BLaER1 (cell line): ENCODE measurements around the gene CDH3.

Experiments
- H3K27ac ChIP-seq: shearing (Covaris generic); formaldehyde crosslinking; 2 replicates; pipeline ENCODE4 v1.8.1; 2022
- H3K27me3 ChIP-seq: shearing (Covaris generic); formaldehyde crosslinking; 2 replicates; pipeline ENCODE4 v1.8.1; 2022
- H3K36me3 ChIP-seq: shearing (Covaris generic); formaldehyde crosslinking; 2 replicates; pipeline ENCODE4 v1.8.1; 2022
- H3K4me1 ChIP-seq: shearing (Covaris generic); formaldehyde crosslinking; 2 replicates; pipeline ENCODE4 v1.8.1; 2022
- H3K4me2 ChIP-seq: shearing (Covaris generic); formaldehyde crosslinking; 2 replicates; pipeline ENCODE4 v1.8.1; 2022
- H3K4me3 ChIP-seq: shearing (Covaris generic); formaldehyde crosslinking; 2 replicates; pipeline ENCODE4 v1.8.1; 2022
- H3K9ac ChIP-seq: shearing (Covaris generic); formaldehyde crosslinking; 2 replicates; pipeline ENCODE4 v1.8.1; 2022
- H3K9me3 ChIP-seq: shearing (Covaris generic); formaldehyde crosslinking; 2 replicates; pipeline ENCODE4 v1.8.1; 2022
- H4K20me1 ChIP-seq: shearing (Covaris generic); formaldehyde crosslinking; 2 replicates; pipeline ENCODE4 v1.8.1; 2022
- Cebpa-rat ChIP-seq: shearing (Covaris generic); IDR thresholded peaks from 2 replicates; pipeline ENCODE4 v1.8.1; 2022

The CDH3 gene

DNA sequence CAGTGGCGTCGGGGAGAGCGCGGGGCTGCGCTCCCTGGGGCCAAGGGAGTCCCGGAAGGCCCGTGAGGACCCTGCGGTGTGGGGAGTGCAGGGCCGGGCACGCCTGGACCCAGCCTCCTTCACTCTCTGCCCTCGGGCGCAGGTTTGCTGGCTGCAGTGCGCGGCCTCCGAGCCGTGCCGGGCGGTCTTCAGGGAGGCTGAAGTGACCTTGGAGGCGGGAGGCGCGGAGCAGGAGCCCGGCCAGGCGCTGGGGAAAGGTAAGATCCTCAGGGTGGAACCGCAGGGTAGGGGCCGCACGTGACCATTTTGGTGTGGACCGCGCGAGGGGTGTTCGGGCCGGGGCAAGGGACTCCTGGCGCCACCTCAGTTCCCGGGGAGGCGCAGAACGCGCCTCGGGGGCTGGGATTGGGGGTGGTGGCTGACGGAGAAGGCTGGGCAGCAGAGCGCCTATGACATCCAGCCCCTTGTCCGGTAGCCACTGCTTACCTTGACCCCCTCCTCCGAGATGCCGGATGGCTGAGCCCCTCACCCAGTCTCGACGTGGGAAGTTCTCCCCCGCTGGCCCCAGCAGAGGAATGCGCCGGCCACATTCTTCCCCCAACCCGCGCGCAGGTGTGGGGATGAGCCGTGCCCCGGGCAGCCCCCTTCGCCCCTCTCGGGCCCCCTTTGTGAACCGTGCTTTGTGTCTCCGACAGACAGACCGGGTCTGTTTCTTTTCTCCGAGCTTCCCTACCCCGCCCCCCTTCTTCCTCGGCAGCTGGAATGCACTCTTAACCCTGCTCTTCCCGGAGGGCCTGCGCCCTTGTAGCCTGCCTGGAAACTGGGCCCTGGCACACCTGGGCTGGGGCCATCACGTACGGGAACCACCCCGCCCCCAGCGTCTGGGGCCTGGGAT is 631 bp downstream of the CDH3 start:
- no peak for TF ChIP-seq Cebpa-rat
- no peaks in the 10 kb centered on the region for H3K36me3 ChIP-seq
- peak overlapping the region; percentile 65 for H3K4me3 ChIP-seq
- H3K4me1 ChIP-seq = peaks cover 51% of the 10 kb centered on the region
- no peak overlapping the region for H3K27ac ChIP-seq
- no peaks in the 10 kb centered on the region; the same call in 1 of the 2 replicates for H3K9me3 ChIP-seq
- H3K4me2 ChIP-seq = peak overlapping the region; percentile 100
- H3K9ac ChIP-seq = peak overlapping the region; percentile 46; the same call in 1 of the 2 replicates
- H4K20me1 ChIP-seq = peaks cover 42% of the 10 kb centered on the region
- H3K27me3 ChIP-seq = peaks cover 82% of the 10 kb centered on the region

DNA sequence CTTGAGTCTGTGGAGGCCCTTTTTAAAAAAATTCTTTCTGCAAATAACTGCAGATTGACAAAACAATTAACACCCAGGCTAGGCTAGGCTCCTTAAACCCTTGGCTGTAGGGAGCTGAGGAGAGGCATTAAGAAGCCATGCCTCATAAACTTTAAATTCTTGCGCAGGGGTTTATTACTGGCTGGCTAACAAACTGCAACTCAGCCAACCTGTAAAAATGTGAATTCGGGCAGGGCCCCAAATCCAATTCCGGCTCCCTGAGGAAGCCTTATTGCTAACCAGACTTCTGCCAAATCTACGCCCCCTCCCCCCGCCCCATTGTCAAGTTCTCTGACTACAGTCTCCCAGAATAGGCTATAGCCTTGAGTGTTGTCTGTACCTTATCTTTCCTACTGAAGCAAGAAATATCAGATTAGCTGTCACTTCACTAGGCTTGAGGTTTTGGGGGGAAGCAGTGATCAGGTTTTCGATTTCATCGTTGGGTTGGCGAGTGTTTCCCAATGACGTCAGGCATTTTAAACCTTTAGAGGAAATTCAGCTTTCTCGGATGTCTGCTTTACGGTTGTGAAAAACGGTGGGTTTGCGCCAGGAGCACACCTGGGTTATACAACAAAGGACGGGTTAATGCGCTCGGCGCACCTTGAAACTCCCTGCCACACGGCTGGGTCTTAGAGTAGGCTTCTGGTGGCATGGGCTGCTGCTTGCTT is 2.0 kb downstream of the CDH3 start:
- no peak for TF ChIP-seq Cebpa-rat
- Histone ChIP-seq H3K9me3 (no peaks in the 10 kb centered on the region; the same call in 1 of the 2 replicates), H3K4me1 (peaks cover 58% of the 10 kb centered on the region), H3K9ac (no peak overlapping the region), H3K27ac (no peak overlapping the region), H3K4me3 (no peak overlapping the region), H3K4me2 (no peak overlapping the region), H4K20me1 (peaks cover 42% of the 10 kb centered on the region), H3K27me3 (peaks cover 69% of the 10 kb centered on the region), H3K36me3 (no peaks in the 10 kb centered on the region)

DNA sequence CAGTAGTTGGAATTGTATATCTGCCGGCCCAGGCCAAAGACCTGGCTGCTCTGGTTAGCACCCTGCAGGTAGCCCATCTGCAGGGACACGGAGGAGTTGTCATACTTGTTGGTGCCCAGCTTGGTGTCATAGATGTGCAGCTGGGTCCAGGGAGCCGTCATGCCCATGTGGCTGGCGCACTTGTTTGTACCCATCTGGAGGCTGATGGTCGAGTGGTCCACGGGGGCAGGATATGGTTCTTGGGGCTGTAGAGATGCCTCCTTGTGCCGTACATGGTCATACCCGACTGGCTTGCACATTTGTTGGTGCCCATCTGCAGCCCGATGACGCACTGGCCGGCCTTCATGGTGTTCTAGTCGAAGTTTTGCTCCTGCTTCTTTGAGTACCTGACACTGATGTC is 6.0 kb downstream of the CDH3 start:
- H3K9ac ChIP-seq = no peak overlapping the region
- peaks cover 19% of the 10 kb centered on the region for H3K4me1 ChIP-seq
- peaks cover 7% of the 10 kb centered on the region for H4K20me1 ChIP-seq
- H3K9me3 ChIP-seq = no peaks in the 10 kb centered on the region; the same call in 1 of the 2 replicates
- peaks cover 29% of the 10 kb centered on the region for H3K27me3 ChIP-seq
- H3K36me3 ChIP-seq = no peaks in the 10 kb centered on the region
- peak overlapping the region; percentile 42 for H3K4me2 ChIP-seq
- no peak overlapping the region for H3K27ac ChIP-seq
- TF ChIP-seq Cebpa-rat = no peak
- no peak overlapping the region for H3K4me3 ChIP-seq

- no peak; the same call in 1 of the 2 replicates for TF ChIP-seq Cebpa-rat
- Histone ChIP-seq H3K9me3 (no peaks in the 10 kb centered on the region; the same call in 1 of the 2 replicates), H3K36me3 (no peaks in the 10 kb centered on the region), H3K27me3 (peaks cover 13% of the 10 kb centered on the region), H3K27ac (no peak overlapping the region), H3K4me2 (no peak overlapping the region), H3K4me1 (peaks cover 18% of the 10 kb centered on the region), H3K9ac (no peak overlapping the region), H3K4me3 (no peak overlapping the region), H4K20me1 (no peaks in the 10 kb centered on the region)
Measured at GRCh38 chr16:68652659-68653058, 7.5 kb downstream of the CDH3 start.

GRCh38 chr16:68655806-68656205 is 10.7 kb downstream of the CDH3 start:
- H3K27me3 ChIP-seq = no peaks in the 10 kb centered on the region
- no peak overlapping the region for H3K4me2 ChIP-seq
- no peaks in the 10 kb centered on the region for H3K9me3 ChIP-seq
- H3K4me3 ChIP-seq = no peak overlapping the region
- TF ChIP-seq Cebpa-rat = no peak
- no peaks in the 10 kb centered on the region for H3K36me3 ChIP-seq
- H3K9ac ChIP-seq = no peak overlapping the region
- H3K27ac ChIP-seq = no peak overlapping the region
- H3K4me1 ChIP-seq = peaks cover 8% of the 10 kb centered on the region
- no peaks in the 10 kb centered on the region for H4K20me1 ChIP-seq

DNA sequence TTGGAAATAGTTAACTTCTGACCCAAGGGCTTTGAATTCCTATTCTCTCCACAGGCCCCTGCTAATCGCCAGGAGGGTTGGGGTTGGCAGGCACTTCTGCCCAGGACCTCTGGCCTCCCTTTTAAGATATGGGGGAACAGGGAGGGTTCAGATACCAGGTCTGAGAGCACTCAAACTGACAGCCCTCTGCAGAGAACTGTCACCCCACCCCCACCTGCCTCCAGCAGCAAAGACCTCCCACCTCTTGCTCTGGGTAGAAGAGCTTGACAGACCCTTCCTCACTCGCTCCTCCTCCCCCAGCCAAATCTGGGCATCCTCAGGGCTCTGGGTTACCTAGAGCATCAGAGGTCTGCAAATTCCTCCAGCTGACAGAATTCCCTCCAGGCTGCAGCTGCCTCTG is 11.6 kb downstream of the CDH3 start:
- no peaks in the 10 kb centered on the region for H3K27me3 ChIP-seq
- no peak overlapping the region for H3K4me2 ChIP-seq
- no peaks in the 10 kb centered on the region for H3K4me1 ChIP-seq
- H3K36me3 ChIP-seq = no peaks in the 10 kb centered on the region
- no peaks in the 10 kb centered on the region for H3K9me3 ChIP-seq
- no peak overlapping the region for H3K27ac ChIP-seq
- TF ChIP-seq Cebpa-rat = no peak
- no peaks in the 10 kb centered on the region for H4K20me1 ChIP-seq
- H3K9ac ChIP-seq = no peak overlapping the region
- no peak overlapping the region for H3K4me3 ChIP-seq

DNA sequence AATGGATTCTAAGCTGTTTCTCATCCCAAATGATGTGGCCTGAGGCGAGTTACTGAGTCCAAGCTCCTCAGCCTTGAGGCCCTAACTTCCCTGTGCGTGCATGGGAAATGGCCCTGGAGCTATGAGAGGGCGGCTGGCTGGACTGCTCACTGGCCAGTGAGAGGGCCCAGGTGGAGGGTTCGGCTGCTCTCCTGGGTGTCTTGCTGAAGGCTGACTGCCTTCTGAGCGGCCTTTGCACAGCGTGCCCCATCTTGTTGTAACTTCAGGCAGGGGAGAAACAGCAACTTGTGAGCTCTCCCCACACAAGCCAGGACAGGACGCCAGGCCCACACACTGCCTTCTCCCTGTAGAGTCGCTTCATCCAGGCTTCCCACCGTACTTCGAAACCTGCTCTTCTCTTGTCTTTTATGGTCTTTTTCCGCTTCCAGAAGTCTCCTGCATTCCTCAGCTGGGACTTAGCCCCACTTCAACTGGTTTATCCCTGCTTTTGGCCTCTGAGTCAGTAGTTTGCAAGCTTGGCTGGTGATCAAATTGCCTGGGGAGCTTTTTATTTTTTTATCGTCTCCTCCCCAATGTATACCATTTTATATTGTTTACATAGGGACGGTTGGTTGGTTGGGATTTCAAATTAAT is 13.3 kb downstream of the CDH3 start:
- Histone ChIP-seq H4K20me1 (no peaks in the 10 kb centered on the region), H3K9me3 (no peaks in the 10 kb centered on the region), H3K9ac (no peak overlapping the region), H3K4me2 (no peak overlapping the region), H3K27me3 (no peaks in the 10 kb centered on the region), H3K27ac (no peak overlapping the region), H3K4me3 (no peak overlapping the region), H3K36me3 (no peaks in the 10 kb centered on the region), H3K4me1 (no peaks in the 10 kb centered on the region)
- no peak for TF ChIP-seq Cebpa-rat

DNA sequence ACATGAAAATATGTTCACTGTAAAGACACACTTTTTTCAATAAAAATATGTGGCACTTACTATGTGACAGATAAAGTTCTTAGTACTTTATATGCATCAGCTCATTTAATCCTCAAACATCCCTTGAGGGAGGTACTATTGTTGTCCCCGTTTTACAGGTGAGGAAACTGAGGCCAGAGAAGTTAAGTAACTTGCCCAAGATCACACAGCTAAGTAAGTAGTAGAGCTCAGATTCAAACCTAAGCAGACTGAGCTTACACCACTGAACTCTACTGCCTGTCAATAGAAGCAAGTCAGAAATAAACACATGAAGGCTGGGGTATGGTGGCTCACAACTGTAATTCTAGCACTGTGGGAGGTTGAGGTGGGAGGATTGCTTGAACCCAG is 13.9 kb downstream of the CDH3 start:
- no peaks in the 10 kb centered on the region for H3K9me3 ChIP-seq
- H3K27ac ChIP-seq = no peak overlapping the region
- H3K36me3 ChIP-seq = no peaks in the 10 kb centered on the region
- no peak overlapping the region for H3K9ac ChIP-seq
- peaks cover 2% of the 10 kb centered on the region; the same call in 1 of the 2 replicates for H3K4me1 ChIP-seq
- no peak overlapping the region for H3K4me2 ChIP-seq
- no peak overlapping the region for H3K4me3 ChIP-seq
- H4K20me1 ChIP-seq = no peaks in the 10 kb centered on the region
- TF ChIP-seq Cebpa-rat = no peak
- H3K27me3 ChIP-seq = no peaks in the 10 kb centered on the region

DNA sequence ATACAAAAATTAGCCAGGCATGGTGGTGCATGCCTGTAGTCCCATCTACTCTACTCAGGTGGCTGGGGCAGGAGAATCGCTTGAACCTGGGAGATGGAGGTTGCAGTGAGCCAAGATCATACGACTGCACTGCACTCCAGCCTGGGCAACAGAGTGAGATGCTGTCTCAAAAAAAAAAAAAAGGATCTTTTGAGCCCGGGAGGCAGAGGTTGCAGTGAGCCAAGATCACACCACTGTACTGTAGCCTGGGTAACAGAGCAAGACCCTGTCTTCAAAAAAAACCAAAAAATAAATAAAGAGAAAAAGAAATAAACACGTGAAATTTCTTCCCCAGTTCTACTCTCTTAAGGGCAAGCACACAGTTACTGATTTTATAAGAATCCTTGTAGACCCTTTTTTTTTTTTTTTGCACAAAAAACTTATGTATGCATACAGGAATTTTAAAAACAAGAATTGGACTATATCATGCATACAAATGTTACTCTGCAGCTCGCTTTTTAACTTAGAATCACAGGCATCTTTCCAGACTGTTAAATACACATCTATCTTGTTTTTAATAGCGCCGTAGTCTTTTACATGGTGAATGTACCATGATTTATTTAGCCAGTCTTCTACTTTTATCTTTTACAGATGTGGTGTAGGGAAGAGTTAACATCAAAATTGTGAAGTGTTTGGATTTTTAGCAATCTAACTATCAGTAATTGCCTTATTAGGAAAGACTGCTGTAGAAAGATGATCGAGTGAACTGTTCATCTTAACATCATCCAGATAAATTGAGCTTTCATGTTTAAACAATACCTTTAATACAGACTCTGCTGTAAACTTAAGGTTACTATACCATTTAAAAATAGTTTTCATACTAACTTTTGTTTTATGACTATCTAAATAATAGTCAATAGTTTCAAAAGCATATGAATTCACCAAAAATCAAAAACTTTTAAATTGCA is 14.6 kb downstream of the CDH3 start:
- no peak for TF ChIP-seq Cebpa-rat
- Histone ChIP-seq H3K4me2 (no peak overlapping the region), H3K27me3 (no peaks in the 10 kb centered on the region), H3K27ac (no peak overlapping the region), H3K9me3 (no peaks in the 10 kb centered on the region), H3K4me3 (no peak overlapping the region), H4K20me1 (no peaks in the 10 kb centered on the region), H3K4me1 (peaks cover 9% of the 10 kb centered on the region), H3K9ac (no peak overlapping the region), H3K36me3 (no peaks in the 10 kb centered on the region)
